ENCODE data around the gene EIF3L. TPM values are rescaled to one million over a fixed set of nuclear protein-coding genes. Genes with fewer than 3 reads are reported as not detected.

EIF3L gene
- total RNA-seq, 6 donors from 2014 or later = 130 to 418 (median 248) TPM

DNA sequence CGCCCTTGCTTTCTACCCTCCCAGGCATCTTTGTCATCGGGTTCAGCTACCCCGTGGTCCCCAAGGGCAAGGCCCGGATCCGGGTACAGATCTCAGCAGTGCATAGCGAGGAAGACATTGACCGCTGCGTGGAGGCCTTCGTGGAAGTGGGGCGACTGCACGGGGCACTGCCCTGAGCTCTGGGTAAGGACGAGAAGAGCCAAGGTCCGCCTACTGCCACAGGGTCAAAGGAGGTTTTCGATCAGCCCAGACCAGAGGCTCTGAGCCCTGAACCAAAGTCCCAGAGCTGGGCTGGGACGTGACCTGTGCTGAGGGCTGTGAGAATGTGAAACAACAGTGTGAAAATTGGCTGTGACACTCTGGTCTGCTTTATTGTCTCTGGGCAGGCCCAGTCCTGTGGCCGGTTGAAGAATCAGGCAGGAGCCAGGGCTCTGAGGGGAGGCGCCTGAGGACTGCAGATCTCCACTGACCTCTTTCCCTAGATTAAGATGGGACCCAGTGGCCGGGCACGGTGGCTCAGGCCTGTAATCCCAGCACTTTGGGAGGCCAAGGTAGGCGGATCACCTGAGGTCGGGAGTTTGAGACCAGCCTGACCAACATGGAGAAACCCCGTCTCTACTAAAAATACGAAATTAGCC, 32.6 kb upstream of the EIF3L start:
- no peaks in the 10 kb centered on the region for H3K36me3 ChIP-seq
- H3K27me3 ChIP-seq = peaks cover 0 to 8% (median 5%) of the 10 kb centered on the region in 4 donors
- 90 to 95% methylated on average over 22 to 23 of the region's 23 CpGs for WGBS, 2 donors
- H3K4me1 ChIP-seq = peaks cover 19 to 20% (median 20%) of the 10 kb centered on the region in 4 donors
- no peak overlapping the region for H3K4me3 ChIP-seq
- H3K9me3 ChIP-seq = no peaks in the 10 kb centered on the region
- ATAC-seq (ENCODE audit: low FRiP score in 2 of 2) (no peak), DNase-seq (no peak)
- H3K27ac ChIP-seq = no peak overlapping the region
- TF ChIP-seq EP300 (IDR thresholded peaks at IDR 0.05) (no peak), POLR2AphosphoS5 (IDR thresholded peaks at IDR 0.05) (no peak), POLR2A (IDR thresholded peaks at IDR 0.05) (no peak)
- TF ChIP-seq, protein P1, sequence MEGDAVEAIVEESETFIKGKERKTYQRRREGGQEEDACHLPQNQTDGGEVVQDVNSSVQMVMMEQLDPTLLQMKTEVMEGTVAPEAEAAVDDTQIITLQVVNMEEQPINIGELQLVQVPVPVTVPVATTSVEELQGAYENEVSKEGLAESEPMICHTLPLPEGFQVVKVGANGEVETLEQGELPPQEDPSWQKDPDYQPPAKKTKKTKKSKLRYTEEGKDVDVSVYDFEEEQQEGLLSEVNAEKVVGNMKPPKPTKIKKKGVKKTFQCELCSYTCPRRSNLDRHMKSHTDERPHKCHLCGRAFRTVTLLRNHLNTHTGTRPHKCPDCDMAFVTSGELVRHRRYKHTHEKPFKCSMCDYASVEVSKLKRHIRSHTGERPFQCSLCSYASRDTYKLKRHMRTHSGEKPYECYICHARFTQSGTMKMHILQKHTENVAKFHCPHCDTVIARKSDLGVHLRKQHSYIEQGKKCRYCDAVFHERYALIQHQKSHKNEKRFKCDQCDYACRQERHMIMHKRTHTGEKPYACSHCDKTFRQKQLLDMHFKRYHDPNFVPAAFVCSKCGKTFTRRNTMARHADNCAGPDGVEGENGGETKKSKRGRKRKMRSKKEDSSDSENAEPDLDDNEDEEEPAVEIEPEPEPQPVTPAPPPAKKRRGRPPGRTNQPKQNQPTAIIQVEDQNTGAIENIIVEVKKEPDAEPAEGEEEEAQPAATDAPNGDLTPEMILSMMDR (IDR thresholded peaks at IDR 0.05) = no peak

DNA sequence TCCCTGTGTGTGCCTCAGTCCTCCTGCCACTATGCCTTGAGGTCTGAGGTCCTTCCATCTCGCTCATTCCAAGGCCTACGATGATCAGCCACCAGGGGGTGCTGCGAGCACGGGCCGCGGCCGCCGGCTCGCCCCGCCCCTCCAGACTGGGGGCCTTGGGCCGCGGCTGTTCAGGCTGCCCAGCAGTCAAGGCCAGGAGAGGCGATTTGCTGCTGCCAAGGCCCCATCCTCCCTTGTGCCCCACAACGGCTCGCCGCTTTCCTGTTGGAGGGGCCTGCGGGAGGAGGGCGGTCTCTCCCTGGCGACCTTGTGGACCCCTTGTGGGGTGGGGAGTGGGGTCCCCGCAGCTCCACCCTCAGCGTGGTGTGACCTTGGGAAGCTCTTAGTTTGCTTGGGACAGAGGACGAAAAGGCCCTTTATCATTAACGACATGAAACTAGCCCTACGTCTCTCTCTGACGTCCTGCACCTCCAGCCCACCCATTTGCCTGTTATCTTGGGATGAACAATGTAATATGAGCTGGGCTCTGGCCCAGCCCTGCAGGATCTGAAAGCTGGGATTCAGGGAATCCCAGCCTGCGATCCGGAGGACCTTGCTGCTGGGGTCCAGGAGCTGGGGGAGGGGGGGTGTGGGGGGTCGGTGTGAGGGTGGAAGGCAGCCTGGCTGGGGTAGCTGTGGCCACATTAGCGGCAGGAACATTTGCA, 31.4 kb upstream of the EIF3L start:
- peak; percentile 92 to 95 for ATAC-seq (ENCODE audit: low FRiP score in 2 of 2)
- peak overlapping the region in 3 of 4 donors; percentile 19 to 48 (median 48) for H3K4me3 ChIP-seq
- peaks cover 19 to 20% (median 20%) of the 10 kb centered on the region in 4 donors for H3K4me1 ChIP-seq
- peaks cover 0 to 10% (median 6%) of the 10 kb centered on the region in 4 donors for H3K27me3 ChIP-seq
- peak overlapping the region in 1 of 4 donors; percentile 1 for H3K27ac ChIP-seq
- DNase-seq = peak; percentile 76 to 95
- TF ChIP-seq POLR2AphosphoS5 (IDR thresholded peaks at IDR 0.05) (no peak), POLR2A (IDR thresholded peaks at IDR 0.05) (no peak)
- TF ChIP-seq, protein P1 (IDR thresholded peaks at IDR 0.05) = peak; percentile 92 to 97 (median 95)
- H3K36me3 ChIP-seq = no peaks in the 10 kb centered on the region
- WGBS, 2 donors = 3 to 9% methylated on average over 4 to 29 of the region's 29 CpGs
- no peaks in the 10 kb centered on the region for H3K9me3 ChIP-seq

DNA sequence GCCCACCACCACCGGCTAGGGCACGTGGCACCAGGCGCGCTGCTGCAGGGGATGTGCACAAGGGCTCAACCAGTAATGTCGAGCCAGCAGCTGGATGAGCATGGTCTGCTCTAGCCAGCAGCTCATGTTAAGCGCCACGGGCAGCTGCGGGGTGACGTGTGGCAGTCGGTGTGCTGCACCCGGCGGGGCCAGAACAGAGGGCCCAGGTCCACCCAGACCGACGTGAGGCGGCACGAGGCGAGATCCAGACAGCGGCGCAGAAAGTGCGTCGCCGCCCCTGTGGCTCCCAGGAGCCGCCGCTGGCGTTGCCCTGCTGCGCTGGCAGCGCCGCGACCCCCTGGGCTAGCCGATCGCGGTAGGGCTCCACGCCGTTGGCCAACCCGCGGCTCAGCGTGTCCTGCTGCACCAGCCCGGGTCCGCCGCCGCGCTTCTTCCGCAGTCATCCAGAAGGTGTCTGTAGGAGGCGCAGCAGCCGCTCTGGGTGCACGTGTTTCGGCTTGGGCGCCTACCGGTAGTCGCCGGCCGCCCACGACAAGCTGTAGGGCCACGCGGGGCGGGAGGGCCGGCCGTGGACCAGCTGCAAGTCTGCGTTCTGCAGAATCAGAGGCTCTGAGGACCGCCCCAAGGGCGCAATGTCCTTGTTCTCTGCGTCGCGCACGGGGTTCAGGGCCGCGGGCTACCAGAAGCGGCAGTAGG, 30.7 kb upstream of the EIF3L start:
- ATAC-seq (ENCODE audit: low FRiP score in 2 of 2) = peak; percentile 28 to 81

DNA sequence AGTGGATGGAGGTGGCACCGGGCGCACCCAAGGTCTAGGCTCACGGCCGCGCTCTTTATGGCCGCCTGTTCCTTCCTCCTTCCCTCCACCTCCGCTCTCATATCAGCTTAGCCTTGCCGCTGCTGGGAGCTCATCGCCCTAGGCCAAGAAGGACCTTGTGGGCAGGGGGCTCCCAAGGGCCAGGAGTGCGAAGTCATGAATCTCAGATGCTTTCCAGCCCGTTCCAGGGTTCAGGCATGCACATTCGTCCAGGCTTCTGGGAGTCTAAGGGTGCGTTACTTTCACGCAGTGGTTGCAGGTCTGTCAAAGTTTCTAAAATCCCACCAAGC, 30.1 kb upstream of the EIF3L start:
- DNase-seq (no peak), ATAC-seq (ENCODE audit: low FRiP score in 2 of 2) (no peak)
- Histone ChIP-seq H3K4me3 (peak overlapping the region in 3 of 4 donors; percentile 19 to 48 (median 48)), H3K9me3 (no peaks in the 10 kb centered on the region), H3K27ac (no peak overlapping the region), H3K4me1 (peaks cover 19 to 20% (median 20%) of the 10 kb centered on the region in 4 donors), H3K36me3 (no peaks in the 10 kb centered on the region), H3K27me3 (peaks cover 0 to 10% (median 6%) of the 10 kb centered on the region in 4 donors)
- no peak for TF ChIP-seq EP300 (IDR thresholded peaks at IDR 0.05)
- no peak for TF ChIP-seq POLR2A (IDR thresholded peaks at IDR 0.05)
- no peak for TF ChIP-seq POLR2AphosphoS5 (IDR thresholded peaks at IDR 0.05)
- TF ChIP-seq, protein P1 (IDR thresholded peaks at IDR 0.05) = no peak
- WGBS, 2 donors = 19 to 36% methylated on average over 6 to 14 of the region's 14 CpGs

More for the DNA sequence above, 30.7 kb upstream of the EIF3L start:
- no peak for TF ChIP-seq EP300 (IDR thresholded peaks at IDR 0.05)
- TF ChIP-seq, protein P1 (IDR thresholded peaks at IDR 0.05) = peak; percentile 10 to 61 (median 41)
- Histone ChIP-seq H3K27ac (peak overlapping the region in 1 of 4 donors; percentile 1), H3K36me3 (no peaks in the 10 kb centered on the region), H3K27me3 (peaks cover 0 to 10% (median 6%) of the 10 kb centered on the region in 4 donors), H3K9me3 (no peaks in the 10 kb centered on the region), H3K4me1 (peaks cover 19 to 20% (median 20%) of the 10 kb centered on the region in 4 donors), H3K4me3 (peak overlapping the region in 3 of 4 donors; percentile 19 to 48 (median 48))
- WGBS, 2 donors = 0 to 6% methylated on average over 7 to 30 of the region's 68 CpGs
- peak; percentile 70 to 92 for DNase-seq
